ENCODE measurements around the gene EDIL3.

Gene EDIL3

DNA sequence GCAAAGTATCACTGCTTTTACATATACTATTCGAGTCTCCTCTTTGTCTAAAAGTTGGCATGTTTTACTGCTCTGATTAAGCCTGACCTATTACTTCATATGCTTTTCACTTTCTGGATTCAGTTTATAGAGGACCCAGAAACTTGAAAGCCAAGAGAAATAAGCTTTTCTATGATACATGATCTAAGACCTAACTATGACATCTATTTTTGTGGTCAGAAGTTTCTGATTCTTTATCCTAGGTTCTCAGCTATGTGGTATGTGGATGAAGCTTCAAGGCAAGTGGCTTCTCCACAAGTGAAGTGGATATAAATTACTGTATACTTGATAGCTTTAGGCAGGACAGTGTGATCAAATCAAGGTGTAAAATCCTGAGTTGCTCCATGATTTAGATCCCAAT, 6.3 kb downstream of the EDIL3 start:
- H3K4me3 ChIP-seq (ENCODE audit: low read depth, low read length): no peak overlapping the region
- peak; percentile 94 for DNase-seq (ENCODE audit: low read depth)
- TF ChIP-seq, protein P1, sequence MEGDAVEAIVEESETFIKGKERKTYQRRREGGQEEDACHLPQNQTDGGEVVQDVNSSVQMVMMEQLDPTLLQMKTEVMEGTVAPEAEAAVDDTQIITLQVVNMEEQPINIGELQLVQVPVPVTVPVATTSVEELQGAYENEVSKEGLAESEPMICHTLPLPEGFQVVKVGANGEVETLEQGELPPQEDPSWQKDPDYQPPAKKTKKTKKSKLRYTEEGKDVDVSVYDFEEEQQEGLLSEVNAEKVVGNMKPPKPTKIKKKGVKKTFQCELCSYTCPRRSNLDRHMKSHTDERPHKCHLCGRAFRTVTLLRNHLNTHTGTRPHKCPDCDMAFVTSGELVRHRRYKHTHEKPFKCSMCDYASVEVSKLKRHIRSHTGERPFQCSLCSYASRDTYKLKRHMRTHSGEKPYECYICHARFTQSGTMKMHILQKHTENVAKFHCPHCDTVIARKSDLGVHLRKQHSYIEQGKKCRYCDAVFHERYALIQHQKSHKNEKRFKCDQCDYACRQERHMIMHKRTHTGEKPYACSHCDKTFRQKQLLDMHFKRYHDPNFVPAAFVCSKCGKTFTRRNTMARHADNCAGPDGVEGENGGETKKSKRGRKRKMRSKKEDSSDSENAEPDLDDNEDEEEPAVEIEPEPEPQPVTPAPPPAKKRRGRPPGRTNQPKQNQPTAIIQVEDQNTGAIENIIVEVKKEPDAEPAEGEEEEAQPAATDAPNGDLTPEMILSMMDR (conservative IDR thresholded peaks at IDR 0.05; ENCODE audit: low read depth, low read length): no peak

DNA sequence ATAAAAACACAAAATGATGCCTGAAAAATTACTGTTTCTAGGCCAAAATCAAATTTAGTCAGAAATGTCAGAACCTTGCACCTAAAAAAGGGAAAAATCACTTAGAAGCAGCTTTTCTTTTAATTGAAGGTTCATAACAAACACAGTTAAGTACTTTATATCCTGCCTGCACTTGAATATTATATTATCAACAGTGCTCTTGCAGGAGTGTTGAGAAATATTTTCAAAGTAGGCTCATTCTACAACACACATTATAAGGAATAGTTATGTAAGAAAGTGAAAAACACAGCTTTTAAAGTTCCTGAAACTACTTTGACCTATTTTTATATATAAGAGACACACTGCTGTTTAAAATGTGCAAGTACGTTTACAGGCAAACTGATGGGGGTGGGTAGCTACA, 8.3 kb downstream of the EDIL3 start:
- DNase-seq (ENCODE audit: low read depth): no peak
- TF ChIP-seq, protein P1 (conservative IDR thresholded peaks at IDR 0.05; ENCODE audit: low read depth, low read length): no peak
- H3K4me3 ChIP-seq (ENCODE audit: low read depth, low read length): no peak overlapping the region

DNA sequence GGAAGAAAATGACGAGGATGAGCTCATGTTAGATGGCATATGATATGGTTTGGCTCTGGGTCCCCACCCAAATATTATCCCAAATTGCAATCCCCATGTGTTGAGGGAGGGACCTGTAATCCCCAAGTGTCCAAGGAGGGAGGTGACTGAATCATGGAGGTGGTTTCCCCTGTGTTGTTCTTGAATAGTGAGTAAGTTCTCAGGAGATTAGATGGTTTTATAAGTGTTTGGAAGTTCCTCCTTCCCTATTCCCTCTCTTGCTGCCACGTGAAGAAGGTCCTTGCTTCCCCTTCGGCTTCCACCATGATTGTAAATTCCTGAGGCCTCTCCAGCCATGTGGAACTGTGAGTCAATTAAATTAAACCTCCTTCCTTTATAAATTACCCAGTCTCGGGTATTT, 10.1 kb downstream of the EDIL3 start:
- no peak for DNase-seq (ENCODE audit: low read depth)
- TF ChIP-seq, protein P1 (conservative IDR thresholded peaks at IDR 0.05; ENCODE audit: low read depth, low read length): no peak
- H3K4me3 ChIP-seq (ENCODE audit: low read depth, low read length): no peak overlapping the region

DNA sequence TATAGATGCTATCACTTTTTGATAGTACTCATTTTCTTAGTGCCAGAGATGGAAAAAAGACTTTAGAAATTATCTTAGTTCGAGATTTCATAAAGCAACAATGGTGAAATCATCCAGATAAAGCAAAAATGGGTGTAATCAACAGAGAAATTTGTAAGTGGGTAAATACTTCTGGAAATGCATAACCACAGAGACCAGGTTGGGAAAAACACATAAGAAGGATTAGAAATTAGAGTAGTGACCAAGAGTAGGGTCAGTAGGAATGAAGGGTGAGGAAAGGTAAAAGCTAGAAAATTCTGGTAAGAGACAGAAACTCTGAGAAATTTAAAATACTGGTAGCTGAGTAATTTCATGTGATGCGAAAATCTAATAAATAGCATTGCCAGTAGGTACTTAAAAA, 11.2 kb downstream of the EDIL3 start:
- TF ChIP-seq, protein P1 (conservative IDR thresholded peaks at IDR 0.05; ENCODE audit: low read depth, low read length): no peak
- no peak for DNase-seq (ENCODE audit: low read depth)
- H3K4me3 ChIP-seq (ENCODE audit: low read depth, low read length): no peak overlapping the region

DNA sequence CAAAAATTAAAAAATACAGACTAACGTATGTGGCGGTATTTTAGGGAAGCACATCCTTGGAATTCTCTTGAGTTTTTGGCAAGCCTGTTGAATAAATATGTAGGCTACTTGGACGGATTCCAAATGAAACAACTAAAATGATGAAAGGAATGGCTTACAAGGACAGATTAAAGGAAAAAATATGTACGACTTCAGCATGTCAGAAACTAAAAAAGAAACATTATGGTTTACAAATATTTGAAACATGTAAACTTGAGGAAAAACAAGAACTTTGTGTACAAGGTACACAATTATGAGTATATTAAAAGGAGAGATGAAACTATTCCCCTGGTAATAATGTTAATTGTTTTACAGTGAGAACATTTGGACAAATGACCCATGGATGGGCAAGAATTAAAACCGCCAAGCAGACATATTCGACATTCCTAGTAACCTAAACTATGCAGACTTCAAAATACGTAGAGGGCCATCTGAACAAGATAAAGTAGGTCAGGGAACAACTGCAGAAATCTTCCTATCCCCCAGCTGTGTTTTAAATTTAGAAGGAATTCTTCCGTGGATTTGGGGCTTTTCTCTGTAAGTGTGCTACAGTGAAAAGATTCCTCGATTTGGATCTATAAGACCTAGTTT, 12.5 kb downstream of the EDIL3 start:
- no peak overlapping the region for H3K4me3 ChIP-seq (ENCODE audit: low read depth, low read length)
- peak; percentile 93 for DNase-seq (ENCODE audit: low read depth)
- TF ChIP-seq, protein P1 (conservative IDR thresholded peaks at IDR 0.05; ENCODE audit: low read depth, low read length): no peak

DNA sequence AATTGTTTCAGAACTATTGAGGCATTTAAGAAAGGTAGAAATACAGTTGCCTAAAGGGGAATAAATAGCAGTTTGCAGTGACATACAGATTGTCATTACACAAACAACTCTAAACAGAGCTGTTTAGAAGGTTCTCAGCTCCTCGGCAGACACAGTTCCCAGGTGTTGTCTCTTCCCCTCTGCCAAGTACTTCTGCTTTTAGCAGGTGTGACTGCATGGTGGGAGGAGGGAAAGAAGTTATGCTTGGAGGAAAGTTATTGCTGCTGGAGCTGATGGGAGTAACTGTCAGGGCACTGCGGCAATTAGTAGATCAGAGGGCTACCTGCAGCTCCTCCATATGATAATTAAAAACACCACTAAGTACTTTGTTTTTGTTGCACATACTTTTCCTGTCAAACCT, 14.5 kb downstream of the EDIL3 start:
- H3K4me3 ChIP-seq (ENCODE audit: low read depth, low read length): no peak overlapping the region
- TF ChIP-seq, protein P1 (conservative IDR thresholded peaks at IDR 0.05; ENCODE audit: low read depth, low read length): no peak
- DNase-seq (ENCODE audit: low read depth): no peak

DNA sequence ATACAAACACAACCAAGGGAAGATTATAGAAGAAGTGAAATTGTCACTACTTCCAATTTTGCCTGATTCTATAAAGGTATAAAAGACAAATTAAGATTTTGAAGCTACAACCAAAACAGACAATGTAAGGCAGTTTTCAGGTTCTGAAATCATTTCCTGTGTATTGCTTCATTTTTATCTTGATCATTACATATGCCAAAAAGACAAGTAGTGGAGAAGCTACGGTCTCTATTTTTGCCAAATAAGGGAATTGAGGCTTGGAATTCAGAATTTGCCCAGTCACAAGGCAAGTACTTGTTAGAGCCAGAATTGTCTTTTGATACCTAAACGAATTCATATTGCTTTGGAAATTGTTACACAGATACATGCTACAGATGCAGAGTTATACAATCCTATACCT, 20.6 kb downstream of the EDIL3 start:
- no peak overlapping the region for H3K4me3 ChIP-seq (ENCODE audit: low read depth, low read length)
- DNase-seq (ENCODE audit: low read depth): peak; percentile 87
- TF ChIP-seq, protein P1 (conservative IDR thresholded peaks at IDR 0.05; ENCODE audit: low read depth, low read length): no peak
